NCI-H2227 (cell line): ENCODE results near the gene PCYT2.

Source experiments
- DNase-seq: peaks from one replicate; lab custom pipeline; 2025; ENCODE audit not compliant: unreplicated experiment; lab: John Stamatoyannopoulos, UW

PCYT2 gene

GRCh38 chr17:81877569-81877968, 33.6 kb downstream of the PCYT2 start:
- DNase-seq, result no peak

- peak; percentile 95 for DNase-seq
Observed at GRCh38 chr17:81871387-81872230, 39.6 kb downstream of the PCYT2 start.

- no peak for DNase-seq
Observed at GRCh38 chr17:81870981-81871386, 40.2 kb downstream of the PCYT2 start, which contains the start of gene ARHGDIA. TSS of gene ARHGDIA (minus strand) at chr17:81871337. CDS start at chr17:81869930, 1,407 bp downstream.

GRCh38 chr17:81870131-81870980, 40.8 kb downstream of the PCYT2 start:
- DNase-seq, result peak; percentile 65

GRCh38 chr17:81869221-81870130, 41.7 kb downstream of the PCYT2 start:
- DNase-seq, result peak; percentile 65

- peak; percentile 44 for DNase-seq
Observed at GRCh38 chr17:81868674-81869220, 42.5 kb downstream of the PCYT2 start.

GRCh38 chr17:81867991-81868673, 43.1 kb downstream of the PCYT2 start:
- DNase-seq, result no peak

GRCh38 chr17:81867170-81867990, 43.8 kb downstream of the PCYT2 start:
- peak; percentile 30 for DNase-seq

- no peak for DNase-seq
Observed at GRCh38 chr17:81866440-81867169, 44.6 kb downstream of the PCYT2 start.

GRCh38 chr17:81865733-81866439, 45.3 kb downstream of the PCYT2 start:
- no peak for DNase-seq

GRCh38 chr17:81865358-81865732, 45.9 kb downstream of the PCYT2 start:
- no peak for DNase-seq

GRCh38 chr17:81863833-81864768, 47.1 kb downstream of the PCYT2 start:
- no peak for DNase-seq

- DNase-seq, result peak; percentile 60
Observed at GRCh38 chr17:81863123-81863675, 48.0 kb downstream of the PCYT2 start.

GRCh38 chr17:81860756-81861568, 50.2 kb downstream of the PCYT2 start:
- DNase-seq, result peak; percentile 100

GRCh38 chr17:81859906-81860755, 51.1 kb downstream of the PCYT2 start, which contains the start of gene P4HB:
TSS of gene P4HB (minus strand) at chr17:81860535. CDS start at chr17:81860471, 64 bp downstream.
- DNase-seq, result peak; percentile 48
